Tibial nerve (tissue), 4 donors: ENCODE measurements around the gene TASOR2.

ENCODE experiments used
- CTCF ChIP-seq, 5 experiments: fragments of 200-600 bp in 3 of 5; fragments of 450-650 bp in 2 of 5; sonication (generic) in 3 of 5; IDR thresholded peaks; one replicate each; pipeline ENCODE4 v1.5.1; 2016 to 2019; ENCODE audit warnings: antibody characterized with exemption in 5 of 5, mild to moderate bottlenecking in 3 of 5, moderate library complexity in 2 of 5
- EP300 ChIP-seq, 2 donors: sonication (generic); formaldehyde crosslinking; IDR thresholded peaks; one replicate each; pipeline ENCODE4 v1.6.1; 2017; ENCODE audit warnings: antibody characterized with exemption in 2 of 2, mild to moderate bottlenecking in 1 of 2
- POLR2A ChIP-seq, 2 donors: fragments of 450-650 bp; IDR thresholded peaks; one replicate each; pipeline ENCODE4 v1.6.1; 2017; ENCODE audit warnings: antibody characterized with exemption in 2 of 2, mild to moderate bottlenecking in 2 of 2, moderate library complexity in 2 of 2

GRCh38 chr10:5665373-5666007, 19.1 kb upstream of the TASOR2 start:
- TF ChIP-seq EP300 (IDR thresholded peaks at IDR 0.05) (no peak), CTCF (IDR thresholded peaks at IDR 0.05) (no peak), POLR2A (IDR thresholded peaks at IDR 0.05) (no peak)
